K562 (cell line): ENCODE data around the gene SORT1. TPM values are rescaled to one million over a fixed set of nuclear protein-coding genes. Genes with fewer than 3 reads are reported as not detected.
A peak's percentile ranks its signal among the peaks of the same experiment; 100 is the strongest.

Experiments
- ATAC-seq: fragments of 200-7000 bp; cut with Tn5 transposase; 3 replicates; pipeline ENCODE4 v1.9.1; 2020; ENCODE audit warnings: moderate library complexity
- BruUV-seq: library from RNA; stranded (reverse); fragments of 400-500 nt; replicated peaks from 2 replicates; lab custom pipeline; 2021; lab: Mats Ljungman, UMichigan
- CTCF ChIA-PET: fragments of 300-600 bp; formaldehyde crosslinking; extraction: SDS; loops from one replicate; lab custom pipeline; 2021; ENCODE audit warnings: low intra/inter-chr PET ratio; lab: Yijun Ruan, JAX
- POLR2A ChIA-PET: fragments of 300-600, 350-650 bp; sonication (Branson Sonifier 250); formaldehyde crosslinking; extraction: SDS; loops from one replicate; lab custom pipeline; 2021; ENCODE audit warnings: antibody characterized with exemption, inconsistent platforms; lab: Yijun Ruan, JAX
- DNase-seq, 4 experiments: peaks; one replicate each; pipeline versions ENCODE4 v3.0.0 to v3.0.0-alpha.2; 2011 to 2018; ENCODE audit warnings: low spot score in 3 of 4, mixed read lengths in 3 of 4; ENCODE audit errors: extremely low read depth in 1 of 4
- FAIRE-seq: peaks from 2 replicates; lab custom pipeline; 2011; peaks lifted over from hg19 to GRCh38; lab: Jason Lieb, UNC
- H2AFZ ChIP-seq: 2 replicates; pipeline ENCODE4 v1.6.0; 2011; ENCODE audit warnings: low read depth, low read length, control low read depth, inconsistent platforms
- H3K27ac ChIP-seq: fragments of 200-600 bp; 3 replicates; pipeline ENCODE4 v1.8.0; 2011; ENCODE audit warnings: low read depth, mild to moderate bottlenecking, control low read depth, inconsistent platforms, low read length, moderate library complexity, mixed read lengths; ENCODE audit errors: extremely low read depth
- H3K27me3 ChIP-seq, 2 experiments: fragments of 300-600 bp in 1 of 2; 2 replicates in 1 of 2; 3 replicates in 1 of 2; pipeline versions ENCODE4 v1.6.0 to v1.8.0; 2011; ENCODE audit warnings: inconsistent platforms in 2 of 2, low read length in 2 of 2, mild to moderate bottlenecking in 1 of 2, mixed read lengths in 1 of 2, moderate library complexity in 1 of 2; ENCODE audit not compliant: control insufficient read depth in 2 of 2, insufficient read depth in 2 of 2
- H3K36me3 ChIP-seq: fragments of 300-600 bp; 3 replicates; pipeline ENCODE4 v1.8.0; 2011; ENCODE audit warnings: mild to moderate bottlenecking, low read length, inconsistent platforms; ENCODE audit not compliant: control insufficient read depth, insufficient read depth
- H3K4me1 ChIP-seq, 2 experiments: fragments of 200-600 bp in 1 of 2; replicated peaks in 1 of 2; 2 replicates in 1 of 2; 3 replicates in 1 of 2; pipeline versions ENCODE4 v1.5.1 to v1.8.0; 2011; ENCODE audit warnings: inconsistent platforms in 2 of 2, low read length in 2 of 2, mild to moderate bottlenecking in 1 of 2, mixed read lengths in 1 of 2, moderate library complexity in 1 of 2; ENCODE audit not compliant: control insufficient read depth in 2 of 2, insufficient read depth in 2 of 2
- H3K4me2 ChIP-seq: 2 replicates; pipeline ENCODE4 v1.6.1; 2011; ENCODE audit warnings: low read length, control low read depth, inconsistent platforms, mixed read lengths; ENCODE audit not compliant: insufficient read depth
- H3K4me3 ChIP-seq: fragments of 200-600 bp; sonication (generic), shearing (Covaris generic); 2 replicates; pipeline ENCODE4 v1.5.1; 2016; ENCODE audit warnings: control low read depth, inconsistent platforms
- H3K79me2 ChIP-seq: fragments of 200-600 bp; 3 replicates; pipeline ENCODE4 v1.8.0; 2011; ENCODE audit warnings: low read length, inconsistent platforms; ENCODE audit not compliant: control insufficient read depth, insufficient read depth
- H3K9ac ChIP-seq, 2 experiments: 2 replicates each; pipeline versions ENCODE4 v1.6.0 to v1.6.1; 2011; ENCODE audit warnings: low read depth in 2 of 2, low read length in 2 of 2, control low read depth in 1 of 2, inconsistent platforms in 1 of 2, mild to moderate bottlenecking in 1 of 2, mixed read lengths in 1 of 2; ENCODE audit not compliant: insufficient read depth in 1 of 2
- H3K9me1 ChIP-seq: one replicate; pipeline ENCODE4 v1.6.0; 2011; ENCODE audit warnings: inconsistent platforms, mild to moderate bottlenecking, low read length, moderate library complexity; ENCODE audit not compliant: control insufficient read depth, insufficient read depth
- H3K9me3 ChIP-seq: replicated peaks from 2 replicates; pipeline ENCODE4 v1.5.1; 2011; ENCODE audit warnings: low read depth, low read length, inconsistent platforms; ENCODE audit not compliant: control insufficient read depth, insufficient read depth
- H4K20me1 ChIP-seq: replicated peaks from 2 replicates; pipeline ENCODE4 v1.6.1; 2011; ENCODE audit warnings: low read length, inconsistent platforms, mixed read lengths; ENCODE audit not compliant: control insufficient read depth, insufficient read depth
- CBFA2T3 ChIP-seq: fragments of 450-650 bp; IDR thresholded peaks from 2 replicates; pipeline ENCODE4 v1.6.1; 2017
- CBX8 ChIP-seq: fragments of 200-600 bp; sonication (generic); IDR thresholded peaks from 2 replicates; pipeline ENCODE4 v1.6.1; 2012; ENCODE audit warnings: borderline replicate concordance, mixed run types, low read depth, mild to moderate bottlenecking, moderate library complexity, mixed read lengths, low read length, control low read depth, inconsistent platforms; ENCODE audit not compliant: poor library complexity, severe bottlenecking; ENCODE audit errors: extremely low read depth
- GTF2F1 ChIP-seq: IDR thresholded peaks from 2 replicates; pipeline ENCODE4 v1.6.1; 2011; ENCODE audit warnings: low read depth, low read length, improper control_type of control experiment
- MEF2D ChIP-seq: conservative IDR thresholded peaks from 2 replicates; pipeline ENCODE4 v1.6.1; 2016; ENCODE audit warnings: low read depth, missing genetic modification characterization, missing compliant biosample characterization
- RBFOX2 ChIP-seq: fragments of 200-400 bp; formaldehyde crosslinking; IDR thresholded peaks from 2 replicates; pipeline ENCODE4 v1.6.1; 2017; ENCODE audit warnings: low read depth, mild to moderate bottlenecking, low read length, moderate library complexity
- ZNF212 ChIP-seq: fragments of 450-650 bp; formaldehyde crosslinking; IDR thresholded peaks from 2 replicates; pipeline ENCODE4 v1.4.0; 2020; ENCODE audit warnings: mild to moderate bottlenecking
- ZNF316 ChIP-seq: fragments of 450-650 bp; IDR thresholded peaks from 2 replicates; pipeline ENCODE4 v1.6.1; 2016
- ZNF384 ChIP-seq: IDR thresholded peaks from 2 replicates; pipeline ENCODE4 v1.6.1; 2012; ENCODE audit warnings: low read depth, low read length, improper control_type of control experiment
- WGBS: fragments of 100-300 bp; shearing (Covaris generic); methylation state at CpG from one replicate; pipeline ENCODE4 v1.1.6; 2016; ENCODE audit warnings: low coverage, mixed read lengths; ENCODE audit not compliant: insufficient coverage; ENCODE audit errors: missing lambda C conversion rate; 5-methylcytosine and 5-hydroxymethylcytosine counted together
- in situ Hi-C: fragments of 300-500 bp; cut with MboI; formaldehyde crosslinking; loops from 4 replicates; pipeline ENCODE4 v1.15.0; 2018; ENCODE audit warnings: inconsistent platforms, mixed read lengths
- intact Hi-C: fragments of 100-400 bp; cut with micrococcal nuclease; formaldehyde crosslinking; loops from 2 replicates; pipeline ENCODE4 v1.14.2; 2022
- polyA plus RNA-seq, 8 experiments: library from polyadenylated mRNA; depleted of rRNA in 4 of 8; stranded (reverse) in 5 of 8; unstranded in 3 of 8; fragments of >200 nt; fragmentation: Nextera tagmentation in 2 of 8; fragmentation: Illumina TruSeq in 1 of 8; extraction: Ambion mirVana in 2 of 8; extraction: Trizol in 1 of 8; gene quantifications; 2 replicates each; pipeline versions ENCODE4 v1.2.1 to v1.2.3, GENCODE V29; 2011 to 2014; ENCODE audit warnings: inconsistent platforms in 1 of 8, missing spikeins in 1 of 8
- total RNA-seq, 7 experiments: library from RNA; depleted of rRNA in 6 of 7; stranded (reverse); fragments of >200 nt in 6 of 7; fragmentation: Illumina TruSeq in 2 of 7; extraction: Trizol in 2 of 7; gene quantifications; 2 replicates each; pipeline versions ENCODE4 v1.2.1 to v1.2.3, GENCODE V29; 2011 to 2021; ENCODE audit warnings: low replicate concordance in 1 of 7

SORT1 gene
- total and polyA plus RNA-seq, 9 of the 15 experiments (the other 6 are each of a cell fraction or from before 2014, with no cell fraction given), result 27.4 to 112 (median 65.0) TPM

- no TSS peak for BruUV-seq
- intact Hi-C loops (no loop called here), in situ Hi-C loops (no loop called here)
- no peaks in the 10 kb centered on the region for H3K9me1 ChIP-seq
- peaks cover 5% of the 10 kb centered on the region; the same call in 1 of the 3 replicates for H3K79me2 ChIP-seq
- H3K27me3 ChIP-seq, result no peaks in the 10 kb centered on the region
- POLR2A ChIA-PET, result interaction anchor here (1.0 kb wide), 1 partner anchor 332 kb away, joined by 4 read pairs; no protein-coding TSS in a partner anchor
- no peak overlapping the region for H2AFZ ChIP-seq
- FAIRE-seq (no peak), ATAC-seq (no peak), DNase-seq (no peak)
- H3K4me1 ChIP-seq, result peaks cover 0 to 8% of the 10 kb centered on the region in 2 experiments; a peak in 3 of 5 replicates
- CTCF ChIA-PET, result no interaction called here
- H4K20me1 ChIP-seq, result no peaks in the 10 kb centered on the region
- H3K4me2 ChIP-seq, result no peak overlapping the region
- TF ChIP-seq CBX8, result no peak
- no peak for TF ChIP-seq RBFOX2
- no peak for TF ChIP-seq GTF2F1
- TF ChIP-seq MEF2D (tag), result no peak
- no peak for TF ChIP-seq ZNF212
- peak; percentile 42 for TF ChIP-seq ZNF316
- no peak overlapping the region for H3K4me3 ChIP-seq
- no peaks in the 10 kb centered on the region for H3K36me3 ChIP-seq
- no peak overlapping the region for H3K9ac ChIP-seq
- peaks cover 2% of the 10 kb centered on the region; the same call in 1 of the 2 replicates for H3K9me3 ChIP-seq
- H3K27ac ChIP-seq, result no peak overlapping the region
Measured at GRCh38 chr1:109432336-109432735, 34.6 kb upstream of the SORT1 start.

DNA sequence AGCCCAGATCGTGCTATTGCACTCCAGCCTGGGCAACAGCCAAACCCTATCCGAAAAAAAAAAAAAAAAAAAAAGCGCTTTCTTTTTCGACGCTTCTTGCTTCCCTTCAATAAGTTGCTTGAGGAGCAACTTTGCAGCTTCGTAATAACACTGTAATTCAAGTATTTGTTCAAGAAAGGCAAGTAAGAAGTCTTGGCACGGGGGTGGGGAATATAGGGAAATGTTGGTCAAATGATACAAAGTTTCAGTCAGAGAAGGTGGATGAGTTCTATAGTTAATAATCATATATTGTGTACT is 29.4 kb upstream of the SORT1 start:
- Histone ChIP-seq H3K4me3 (peak overlapping the region; percentile 60), H3K9me1 (no peaks in the 10 kb centered on the region), H3K36me3 (peaks cover 20% of the 10 kb centered on the region), H3K4me1 (peaks cover 18 to 23% of the 10 kb centered on the region in 2 experiments; a peak in 4 of 5 replicates), H4K20me1 (no peaks in the 10 kb centered on the region), H3K27ac (peak overlapping the region; percentile 87; the same call in 2 of the 3 replicates), H3K9ac (peak overlapping the region in 1 of 2 experiments; percentile 89; a peak in 2 of 4 replicates), H3K9me3 (no peaks in the 10 kb centered on the region), H2AFZ (peak overlapping the region; percentile 80), H3K79me2 (peaks cover 54% of the 10 kb centered on the region), H3K4me2 (peak overlapping the region; percentile 94), H3K27me3 (no peaks in the 10 kb centered on the region)
- no TSS peak for BruUV-seq
- ChIA-PET POLR2A (interaction anchor here (0.6 to 1.3 kb wide), 4 partner anchors 9 to 890 kb away, joined by 3 to 5 read pairs (median 4); partner anchors contain the start of gene PSRC1), CTCF (interaction anchor here (0.6 to 1.1 kb wide), 2 partner anchors 226 to 558 kb away, joined by 3 to 6 read pairs; partner anchors contain the start of gene AHCYL1)
- DNase-seq (peak in 1 of 4 experiments; percentile 23), ATAC-seq (no peak), FAIRE-seq (no peak)
- no peak for TF ChIP-seq CBFA2T3
- peak; percentile 67 for TF ChIP-seq ZNF384
- WGBS, result 3% methylated on average over 7 of the region's 7 CpGs
- intact Hi-C loops (no loop called here), in situ Hi-C loops (no loop called here)
